DMS 273 (cell line): ENCODE measurements around the gene IL1RAP.

Experiments used
- DNase-seq: peaks from one replicate; lab custom pipeline; 2025; ENCODE audit not compliant: unreplicated experiment; lab: John Stamatoyannopoulos, UW

The IL1RAP gene

GRCh38 chr3:190607021-190607420, 93.1 kb downstream of the IL1RAP start:
- no peak for DNase-seq

- DNase-seq = no peak
Measured at GRCh38 chr3:190608850-190609589, 95.1 kb downstream of the IL1RAP start.

- no peak for DNase-seq
Measured at GRCh38 chr3:190614226-190615059, 100.6 kb downstream of the IL1RAP start.

GRCh38 chr3:190615060-190615384, 101.1 kb downstream of the IL1RAP start:
- DNase-seq = no peak

- DNase-seq = no peak
Measured at GRCh38 chr3:190615607-190616006, 101.7 kb downstream of the IL1RAP start.

- no peak for DNase-seq
Measured at GRCh38 chr3:190616637-190617036, 102.8 kb downstream of the IL1RAP start.

GRCh38 chr3:190617185-190617584, 103.3 kb downstream of the IL1RAP start:
- DNase-seq = no peak

- DNase-seq = no peak
Measured at GRCh38 chr3:190618330-190619030, 104.6 kb downstream of the IL1RAP start.

- no peak for DNase-seq
Measured at GRCh38 chr3:190619353-190619752, 105.5 kb downstream of the IL1RAP start.

GRCh38 chr3:190619761-190620160, 105.9 kb downstream of the IL1RAP start:
- no peak for DNase-seq

GRCh38 chr3:190620886-190621608, 107.2 kb downstream of the IL1RAP start:
- no peak for DNase-seq

- DNase-seq = no peak
Measured at GRCh38 chr3:190621927-190622326, 108.0 kb downstream of the IL1RAP start.

GRCh38 chr3:190624282-190624681, 110.4 kb downstream of the IL1RAP start:
- no peak for DNase-seq

GRCh38 chr3:190626951-190627620, 113.2 kb downstream of the IL1RAP start:
- DNase-seq = no peak

GRCh38 chr3:190629088-190629487, 115.2 kb downstream of the IL1RAP start:
- no peak for DNase-seq

- DNase-seq = no peak
Measured at GRCh38 chr3:190631295-190631694, 117.4 kb downstream of the IL1RAP start.

GRCh38 chr3:190641564-190641963, 127.7 kb downstream of the IL1RAP start:
- DNase-seq = no peak

- no peak for DNase-seq
Measured at GRCh38 chr3:190642016-190642415, 128.1 kb downstream of the IL1RAP start.

GRCh38 chr3:190644035-190644434, 130.2 kb downstream of the IL1RAP start:
- DNase-seq = no peak

GRCh38 chr3:190644766-190645165, 130.9 kb downstream of the IL1RAP start:
- DNase-seq = no peak
